ENCODE results near the gene CCL8.
"Not testable (repeated sequence)": the region's sequence is repeated elsewhere in the genome, so short reads cannot be mapped to it uniquely, and the experiment has no call there.

The CCL8 gene

DNA sequence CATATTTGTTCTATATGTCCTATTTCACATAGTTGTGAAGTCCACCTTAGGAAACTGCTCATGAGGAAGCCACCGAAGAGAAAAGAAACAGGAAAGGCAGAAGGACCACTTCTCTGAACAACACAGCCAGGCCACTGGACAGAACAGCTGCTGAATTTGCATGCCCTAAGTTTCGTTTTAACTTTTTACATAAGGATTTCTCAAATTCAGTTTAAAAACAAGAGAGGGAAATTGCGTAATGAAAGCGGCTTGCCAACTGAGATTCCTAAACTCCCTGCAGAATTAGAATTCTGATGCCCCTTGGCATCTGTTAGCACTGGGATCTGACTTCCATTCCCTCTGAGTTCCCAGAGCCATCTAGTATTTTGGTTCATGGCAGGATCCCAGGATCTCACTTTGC, 5.0 kb upstream of the CCL8 start:
- DNase-seq (ENCODE audit: low read depth in 3 of 3), result no peak

DNA sequence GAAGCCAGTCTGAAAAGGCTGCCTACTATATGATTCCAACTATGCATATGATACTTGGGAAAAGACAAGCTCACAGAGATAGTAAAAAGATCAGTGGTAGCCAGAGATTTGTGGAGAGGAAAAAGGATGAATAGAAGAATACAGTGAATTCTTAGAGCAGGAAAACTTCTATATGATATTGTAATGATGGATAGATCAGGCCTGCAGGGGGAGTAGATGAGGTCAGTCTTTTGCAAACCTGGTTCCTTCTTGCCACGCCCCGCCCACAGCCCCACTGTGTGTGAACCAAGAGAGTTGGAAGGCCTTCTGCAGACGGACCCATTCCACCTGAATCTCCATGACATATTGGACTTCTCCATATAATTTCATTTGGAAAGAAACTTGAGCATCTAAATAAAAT, 761 bp upstream of the CCL8 start:
- DNase-seq (ENCODE audit: low read depth in 3 of 3), result peak in 1 of 3 donors; percentile 3

DNA sequence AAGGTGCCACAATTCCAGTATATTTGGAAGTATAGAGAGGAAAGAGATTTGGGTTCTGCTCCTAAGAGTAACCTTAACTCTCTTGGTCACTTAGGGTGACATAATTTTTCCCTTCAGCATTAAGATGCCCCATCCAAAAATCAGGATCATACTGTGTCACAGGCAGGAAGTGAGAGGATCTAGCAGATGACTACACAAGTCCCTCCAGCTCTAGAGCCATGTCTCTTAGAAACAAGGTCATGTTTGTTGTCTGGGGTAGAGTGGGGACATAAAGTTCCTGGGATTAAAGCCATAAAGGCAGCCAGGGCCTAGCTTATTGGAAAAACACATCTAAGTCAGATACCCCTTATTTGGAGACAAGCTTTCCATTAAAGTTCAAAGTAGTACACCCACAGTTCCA, 2.7 kb downstream of the CCL8 start:
- no peak for DNase-seq (ENCODE audit: low read depth in 3 of 3)

DNA sequence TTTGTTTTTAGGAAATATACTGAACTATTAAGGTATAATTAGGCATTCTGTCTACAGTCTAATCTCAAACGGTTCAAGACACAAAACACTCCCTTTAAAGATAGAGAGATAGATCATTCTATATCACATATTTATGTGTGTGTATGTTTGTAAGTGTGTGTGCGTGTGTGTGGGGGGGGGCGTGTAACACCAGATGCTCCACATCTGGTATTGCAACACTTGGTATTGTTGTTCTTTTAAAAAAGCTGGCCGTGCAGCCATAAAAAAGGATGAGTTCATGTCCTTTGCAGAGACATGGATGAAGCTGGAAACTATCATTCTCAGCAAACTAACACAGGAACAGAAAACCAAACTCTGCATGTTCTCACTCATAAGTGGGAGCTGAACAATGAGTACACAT, 8.3 kb downstream of the CCL8 start:
- not testable (repeated sequence) for DNase-seq (ENCODE audit: low read depth in 3 of 3)

DNA sequence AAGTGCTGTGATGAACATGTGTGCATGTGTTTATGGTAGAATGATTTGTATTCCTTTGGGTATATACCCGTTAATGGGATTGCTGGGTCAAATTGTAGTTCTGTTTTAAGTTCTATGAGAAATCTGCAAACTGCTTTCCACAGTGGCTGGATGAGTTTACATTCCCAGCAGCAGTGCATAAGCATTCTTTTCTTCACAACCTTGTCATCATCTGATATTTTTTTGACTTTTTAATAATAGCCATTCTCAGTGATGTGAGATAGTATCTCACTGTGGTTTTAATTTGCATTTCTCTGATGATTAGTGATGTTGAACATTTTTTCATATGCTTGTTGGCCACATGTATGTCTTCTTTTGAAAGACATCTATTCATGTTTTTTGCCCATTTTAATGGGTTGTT, 18.5 kb downstream of the CCL8 start:
- no peak for DNase-seq (ENCODE audit: low read depth in 3 of 3)

DNA sequence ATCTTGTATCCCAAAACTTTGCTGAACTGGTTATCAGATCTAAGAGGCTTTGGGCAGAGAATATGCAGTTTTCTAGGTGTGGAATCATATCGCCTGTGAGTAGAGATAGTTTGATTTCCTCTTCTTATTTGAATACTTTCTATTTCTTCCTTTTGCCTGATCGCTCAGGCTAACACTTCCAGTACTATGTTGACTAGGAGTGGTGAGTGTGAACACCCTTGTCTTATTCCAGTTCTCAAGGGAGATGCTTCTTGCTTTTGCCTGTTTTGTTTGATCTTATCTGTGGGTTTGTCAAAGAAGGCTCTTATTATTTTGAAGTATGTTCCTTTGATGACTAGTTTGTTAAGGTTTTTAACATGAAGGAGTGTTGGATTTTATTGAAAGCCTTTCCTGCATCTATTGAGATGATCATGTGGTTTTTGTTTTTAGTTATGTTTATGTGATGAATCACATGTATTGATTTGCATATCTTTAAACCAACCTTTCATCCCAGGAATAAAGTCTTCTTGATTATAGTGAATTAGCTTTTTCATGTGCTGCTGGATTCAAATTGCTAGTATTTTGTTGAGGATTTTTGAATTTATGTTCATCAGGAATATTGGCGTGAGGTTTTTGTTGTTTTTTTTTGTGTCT, 20.0 kb downstream of the CCL8 start:
- no peak for DNase-seq (ENCODE audit: low read depth in 3 of 3)

DNA sequence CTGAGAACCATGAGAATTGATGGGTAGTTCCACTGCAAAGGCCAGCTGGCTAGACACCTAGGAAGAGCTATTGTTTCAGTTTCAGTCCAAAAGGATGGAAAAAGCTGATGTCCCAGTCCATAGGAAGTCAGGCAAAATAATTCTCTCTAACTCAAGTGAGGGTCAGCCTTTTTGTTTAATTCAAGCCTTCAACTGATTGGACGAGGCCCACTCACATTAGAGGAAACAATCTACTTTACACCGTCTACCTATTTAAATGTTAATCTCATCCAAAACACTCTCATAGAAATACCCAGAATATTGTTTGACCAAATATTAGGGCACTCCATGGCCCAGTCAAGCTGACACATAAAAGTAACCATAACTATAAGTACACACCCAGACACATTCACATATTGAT, 22.7 kb downstream of the CCL8 start:
- DNase-seq (ENCODE audit: low read depth in 3 of 3), result no peak

- no peak for DNase-seq (ENCODE audit: low read depth in 3 of 3)
These were observed 27.8 kb downstream of the CCL8 start for GRCh38 chr17:34347063-34347462.

DNA sequence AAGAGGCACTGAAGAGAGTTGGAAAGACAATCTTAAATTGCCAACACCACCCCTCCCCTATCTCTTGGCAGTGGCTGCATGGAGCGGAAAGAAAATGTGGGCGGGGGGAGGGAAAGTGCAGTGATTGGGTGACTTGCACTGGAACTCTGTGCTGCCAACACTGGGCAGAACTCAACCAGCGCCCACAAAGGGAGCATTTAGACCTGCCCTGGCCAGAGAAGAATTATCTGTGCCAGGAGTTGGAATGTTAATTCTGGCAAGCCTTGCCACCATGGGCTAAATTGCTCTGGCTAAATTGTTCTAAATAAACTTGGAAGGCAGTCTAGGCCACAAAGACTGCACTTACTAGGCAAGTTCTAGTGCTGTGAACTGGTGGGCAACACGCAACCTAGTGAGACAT, 30.5 kb downstream of the CCL8 start:
- no peak for DNase-seq (ENCODE audit: low read depth in 3 of 3)

- no peak for DNase-seq (ENCODE audit: low read depth in 3 of 3)
These were observed 31.9 kb downstream of the CCL8 start for GRCh38 chr17:34351096-34351495.

DNA sequence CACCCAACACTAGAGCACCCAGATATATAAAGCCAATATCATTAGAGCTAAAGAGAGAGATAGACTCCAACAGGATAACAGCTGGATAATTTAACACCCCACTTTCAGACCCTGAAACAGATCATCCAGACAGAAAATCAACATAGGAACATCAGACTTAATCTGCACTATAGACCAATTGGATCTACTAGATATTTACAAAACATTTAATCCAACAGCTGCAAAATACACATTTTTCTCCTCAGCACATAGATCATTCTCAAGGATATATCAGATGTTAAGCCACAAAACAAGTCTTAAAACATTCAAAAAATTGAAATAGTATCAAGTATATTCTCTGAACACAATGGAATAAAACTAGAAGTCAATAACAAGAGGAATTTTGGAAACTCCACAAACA, 33.0 kb downstream of the CCL8 start:
- DNase-seq (ENCODE audit: low read depth in 3 of 3), result no peak

GRCh38 chr17:34354637-34355036, 35.4 kb downstream of the CCL8 start:
- DNase-seq (ENCODE audit: low read depth in 3 of 3), result no peak

DNA sequence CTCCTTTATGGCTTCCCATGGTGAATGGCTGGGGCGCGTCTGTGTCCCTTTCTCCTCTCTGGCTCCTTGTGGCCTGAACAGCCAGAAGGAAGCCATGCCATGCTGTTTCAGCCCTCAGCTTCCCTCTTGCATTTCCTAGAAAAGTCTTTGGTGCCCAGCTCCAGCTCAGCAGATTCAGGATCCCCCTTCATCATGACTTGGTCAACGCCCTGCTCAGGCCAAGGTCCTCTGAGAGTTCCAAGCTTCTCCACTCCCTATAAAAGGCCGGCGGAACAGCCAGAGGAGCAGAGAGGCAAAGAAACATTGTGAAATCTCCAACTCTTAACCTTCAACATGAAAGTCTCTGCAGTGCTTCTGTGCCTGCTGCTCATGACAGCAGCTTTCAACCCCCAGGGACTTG, 37.0 kb downstream of the CCL8 start, which contains the start of gene CCL13:
Gene CCL13, plus strand, starts transcription at position 287 of the 400 bp plus-strand sequence. Its CDS starts 47 bp downstream, at position 334.
- DNase-seq (ENCODE audit: low read depth in 3 of 3), result no peak

DNA sequence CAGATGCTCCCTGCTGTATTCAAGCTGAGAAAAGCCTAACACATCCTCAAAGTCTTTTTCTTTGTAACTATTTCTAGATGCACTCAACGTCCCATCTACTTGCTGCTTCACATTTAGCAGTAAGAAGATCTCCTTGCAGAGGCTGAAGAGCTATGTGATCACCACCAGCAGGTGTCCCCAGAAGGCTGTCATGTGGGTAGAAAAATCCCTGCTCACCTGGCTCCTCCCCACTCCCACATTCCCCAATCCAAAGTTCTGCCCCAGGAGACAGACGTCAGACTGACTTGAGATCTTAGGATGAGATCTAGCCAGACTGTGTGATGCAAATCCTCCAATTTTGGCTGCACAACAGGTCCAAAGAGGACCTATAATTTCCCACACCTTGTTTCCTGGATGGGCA, 38.2 kb downstream of the CCL8 start:
- no peak for DNase-seq (ENCODE audit: low read depth in 3 of 3)

DNA sequence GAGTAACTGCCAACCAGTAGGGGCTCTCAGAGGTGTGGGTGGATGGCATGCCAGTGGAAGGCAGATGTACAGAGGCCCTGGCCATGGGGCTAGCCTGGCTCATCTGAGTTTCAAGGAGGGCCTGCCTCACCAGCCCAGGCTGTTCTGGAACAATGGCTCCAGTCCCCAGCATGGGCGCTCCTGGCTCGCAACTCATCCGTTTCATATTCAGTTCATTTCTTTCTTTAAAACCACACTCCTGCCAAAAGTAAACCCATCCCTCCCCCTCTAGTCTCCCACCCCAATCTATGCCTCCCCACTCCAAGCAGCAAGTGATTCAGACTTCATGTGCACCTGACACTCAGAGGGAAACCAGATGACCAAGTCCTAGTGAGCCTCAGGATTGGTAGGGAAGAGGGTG, 39.4 kb downstream of the CCL8 start:
- no peak for DNase-seq (ENCODE audit: low read depth in 3 of 3)

DNA sequence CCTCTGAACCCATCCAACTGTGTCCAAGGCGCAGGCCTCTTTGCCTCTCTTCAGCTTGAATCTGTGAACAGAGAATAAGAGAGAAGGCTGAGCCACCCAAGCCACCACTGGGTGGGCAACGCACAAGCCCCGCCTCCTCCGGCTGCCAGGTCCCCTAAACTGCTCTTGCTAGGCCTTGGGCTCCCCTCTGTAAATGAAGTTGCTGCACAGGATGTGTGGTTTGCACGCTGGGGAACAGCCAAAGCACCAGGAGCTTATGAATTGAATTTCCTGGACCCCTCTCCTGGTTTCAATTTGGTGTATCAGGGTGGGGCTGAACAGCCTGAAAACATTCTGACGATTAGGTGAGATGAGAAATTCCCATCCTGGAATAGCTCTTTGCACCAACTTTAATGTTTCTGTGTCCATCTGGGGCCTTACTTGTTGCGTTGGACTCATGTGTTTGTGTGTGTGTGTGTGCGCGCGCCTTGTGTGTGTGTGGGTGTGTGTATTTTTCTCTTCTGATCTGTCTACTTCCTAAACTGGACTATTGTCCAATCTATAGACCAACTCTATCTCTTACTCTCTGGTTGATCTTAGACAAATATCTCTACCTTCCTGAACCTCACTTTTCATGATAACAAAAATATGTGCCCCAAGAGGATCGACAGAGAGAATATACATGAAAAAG, 41.5 kb downstream of the CCL8 start:
- DNase-seq (ENCODE audit: low read depth in 3 of 3), result no peak

- peak; percentile 60 to 68 (median 65) for DNase-seq (ENCODE audit: low read depth in 3 of 3)
These were observed 42.3 kb downstream of the CCL8 start for GRCh38 chr17:34361478-34362061.

GRCh38 chr17:34363183-34363661, 44.0 kb downstream of the CCL8 start, which contains the start of gene CCL1:
Gene CCL1 (minus strand): TSS chr17:34363233. CDS start chr17:34363161, 72 bp downstream.
- no peak for DNase-seq (ENCODE audit: low read depth in 3 of 3)

DNA sequence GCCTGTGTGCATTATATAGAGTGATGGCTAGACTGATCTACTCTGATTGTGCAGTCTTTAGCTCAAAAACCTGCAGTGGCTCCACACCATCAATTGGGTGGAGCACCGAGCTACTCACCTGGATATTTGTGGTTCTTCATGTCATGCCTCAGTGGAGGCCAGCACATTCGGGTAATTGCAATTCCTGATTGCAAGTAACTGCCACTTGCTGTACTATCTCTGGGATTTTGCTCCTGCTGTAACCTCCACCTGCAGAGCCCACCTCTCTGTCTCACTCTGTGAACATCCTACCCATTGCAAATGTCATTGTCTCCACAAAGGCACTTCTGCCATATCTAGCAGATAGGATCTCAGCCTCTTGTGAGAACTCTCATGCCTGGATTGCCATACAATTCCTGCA, 45.5 kb downstream of the CCL8 start:
- DNase-seq (ENCODE audit: low read depth in 3 of 3), result no peak

- DNase-seq (ENCODE audit: low read depth in 3 of 3), result no peak
These were observed 46.1 kb downstream of the CCL8 start for GRCh38 chr17:34365340-34365739.

DNA sequence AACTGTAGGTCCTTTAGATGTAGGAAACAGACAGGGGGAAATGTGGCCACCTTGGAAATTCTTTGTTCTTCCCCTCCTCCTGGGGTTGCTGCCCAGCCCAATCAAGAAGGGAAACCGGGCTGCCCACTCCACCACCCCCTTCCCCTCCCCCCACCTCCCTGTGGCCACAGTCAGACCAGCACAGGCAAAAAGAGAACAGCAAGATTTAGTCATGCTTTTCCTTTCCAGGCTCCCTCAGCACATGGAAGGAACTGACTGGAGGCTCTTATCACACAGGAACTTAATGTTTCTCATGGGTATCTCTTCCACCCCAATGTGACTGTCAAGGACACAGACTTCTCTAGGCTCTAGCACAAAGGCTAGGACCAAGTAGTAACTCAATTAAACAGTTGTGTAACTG, 46.8 kb downstream of the CCL8 start:
- DNase-seq (ENCODE audit: low read depth in 3 of 3), result no peak

- no peak for DNase-seq (ENCODE audit: low read depth in 3 of 3)
These were observed 47.4 kb downstream of the CCL8 start for GRCh38 chr17:34366529-34367107.
